ENCODE measurements around the gene QPCTL.
"Not testable (repeated sequence)": the region's sequence is repeated elsewhere in the genome, so short reads cannot be mapped to it uniquely, and the experiment has no call there.

Gene QPCTL

GRCh38 chr19:45742969-45743368 is 50.5 kb downstream of the QPCTL start:
- Histone ChIP-seq H3K27ac (ENCODE audit: poor library complexity, severe bottlenecking) (no peak overlapping the region), H3K4me3 (ENCODE audit: severe bottlenecking) (no peak overlapping the region), H3K9me3 (ENCODE audit: severe bottlenecking) (no peaks in the 10 kb centered on the region), H3K4me1 (ENCODE audit: insufficient read depth, poor library complexity, severe bottlenecking) (no peaks in the 10 kb centered on the region), H3K27me3 (ENCODE audit: insufficient read depth, poor library complexity, severe bottlenecking) (no peaks in the 10 kb centered on the region), H3K36me3 (ENCODE audit: low read depth) (no peaks in the 10 kb centered on the region)
- no peak for TF ChIP-seq CTCF (IDR thresholded peaks at IDR 0.05; ENCODE audit: poor library complexity, severe bottlenecking)
- DNase-seq (ENCODE audit: low spot score) (no peak), ATAC-seq (ENCODE audit: low read depth) (no peak)

DNA sequence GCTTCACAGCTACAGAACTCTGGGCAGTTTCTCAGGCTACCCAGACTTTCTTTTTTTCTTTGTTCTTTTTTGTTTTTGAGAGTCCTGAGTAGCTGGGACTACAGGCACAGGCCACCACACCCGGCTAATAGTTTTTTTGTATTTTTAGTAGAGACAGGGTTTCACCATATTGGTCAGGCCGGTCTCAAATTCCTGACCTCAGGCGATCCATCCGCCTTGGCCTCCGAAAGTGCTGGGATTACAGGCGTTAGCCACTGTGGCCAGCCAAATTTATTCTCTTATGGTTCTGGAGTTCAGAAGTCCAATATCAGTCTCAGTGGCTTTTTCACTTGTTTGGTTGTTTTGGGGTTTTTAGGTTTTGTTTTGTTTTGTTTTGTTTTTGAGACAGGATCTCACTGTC is 53.1 kb downstream of the QPCTL start:
- TF ChIP-seq CTCF (IDR thresholded peaks at IDR 0.05; ENCODE audit: poor library complexity, severe bottlenecking) = no peak
- Histone ChIP-seq H3K9me3 (ENCODE audit: severe bottlenecking) (no peaks in the 10 kb centered on the region), H3K4me1 (ENCODE audit: insufficient read depth, poor library complexity, severe bottlenecking) (peaks cover 2% of the 10 kb centered on the region), H3K27ac (ENCODE audit: poor library complexity, severe bottlenecking) (no peak overlapping the region), H3K27me3 (ENCODE audit: insufficient read depth, poor library complexity, severe bottlenecking) (no peaks in the 10 kb centered on the region), H3K4me3 (ENCODE audit: severe bottlenecking) (no peak overlapping the region), H3K36me3 (ENCODE audit: low read depth) (no peaks in the 10 kb centered on the region)
- DNase-seq (ENCODE audit: low spot score) = no peak
- no peak for ATAC-seq (ENCODE audit: low read depth)

- no peak for DNase-seq (ENCODE audit: low spot score)
- H3K4me1 ChIP-seq (ENCODE audit: insufficient read depth, poor library complexity, severe bottlenecking) = peaks cover 2% of the 10 kb centered on the region
- H3K4me3 ChIP-seq (ENCODE audit: severe bottlenecking) = no peak overlapping the region
- TF ChIP-seq CTCF (IDR thresholded peaks at IDR 0.05; ENCODE audit: poor library complexity, severe bottlenecking) = no peak
- no peak overlapping the region for H3K27ac ChIP-seq (ENCODE audit: poor library complexity, severe bottlenecking)
- H3K36me3 ChIP-seq (ENCODE audit: low read depth) = no peaks in the 10 kb centered on the region
- ATAC-seq (ENCODE audit: low read depth) = no peak
- H3K27me3 ChIP-seq (ENCODE audit: insufficient read depth, poor library complexity, severe bottlenecking) = no peaks in the 10 kb centered on the region
- H3K9me3 ChIP-seq (ENCODE audit: severe bottlenecking) = no peaks in the 10 kb centered on the region
Measured at GRCh38 chr19:45746866-45747265, 54.4 kb downstream of the QPCTL start.

GRCh38 chr19:45747513-45747912 is 55.0 kb downstream of the QPCTL start:
- no peak overlapping the region for H3K27ac ChIP-seq (ENCODE audit: poor library complexity, severe bottlenecking)
- H3K4me3 ChIP-seq (ENCODE audit: severe bottlenecking) = no peak overlapping the region
- no peak for ATAC-seq (ENCODE audit: low read depth)
- H3K36me3 ChIP-seq (ENCODE audit: low read depth) = no peaks in the 10 kb centered on the region
- no peak for DNase-seq (ENCODE audit: low spot score)
- H3K9me3 ChIP-seq (ENCODE audit: severe bottlenecking) = no peaks in the 10 kb centered on the region
- no peak for TF ChIP-seq CTCF (IDR thresholded peaks at IDR 0.05; ENCODE audit: poor library complexity, severe bottlenecking)
- H3K4me1 ChIP-seq (ENCODE audit: insufficient read depth, poor library complexity, severe bottlenecking) = peaks cover 6% of the 10 kb centered on the region
- no peaks in the 10 kb centered on the region for H3K27me3 ChIP-seq (ENCODE audit: insufficient read depth, poor library complexity, severe bottlenecking)

DNA sequence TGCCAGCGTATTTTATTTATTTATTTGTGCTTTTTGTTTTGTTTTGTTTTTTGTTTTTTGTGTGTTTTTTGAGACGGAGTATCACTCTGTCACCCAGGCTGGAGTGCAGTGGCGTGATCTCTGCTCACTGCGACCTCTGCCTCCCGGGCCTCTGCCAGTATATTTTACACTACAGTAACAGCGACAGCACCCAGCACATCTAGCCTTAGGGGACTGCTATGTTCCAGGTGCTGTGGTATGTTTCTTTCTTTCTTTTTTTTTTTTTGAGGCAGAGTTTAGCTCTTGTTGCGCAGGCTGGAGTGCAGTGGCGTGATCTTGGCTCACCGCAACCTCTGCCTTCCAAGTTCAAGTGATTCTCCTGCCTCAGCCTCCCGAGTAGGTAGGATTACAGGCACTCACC is 59.0 kb downstream of the QPCTL start:
- not testable (repeated sequence) for DNase-seq (ENCODE audit: low spot score); H3K9me3 ChIP-seq (ENCODE audit: severe bottlenecking); H3K4me3 ChIP-seq (ENCODE audit: severe bottlenecking); H3K36me3 ChIP-seq (ENCODE audit: low read depth); H3K27me3 ChIP-seq (ENCODE audit: insufficient read depth, poor library complexity, severe bottlenecking); ATAC-seq (ENCODE audit: low read depth)
- Histone ChIP-seq H3K27ac (ENCODE audit: poor library complexity, severe bottlenecking) (peak overlapping the region; percentile 73), H3K4me1 (ENCODE audit: insufficient read depth, poor library complexity, severe bottlenecking) (peaks cover 11% of the 10 kb centered on the region)
